Parathyroid adenoma (tissue), 2 donors: ENCODE results near the gene CCDC47.

Experiments
- H2AFZ ChIP-seq: fragments of 300-600 bp; sonication (generic); one replicate; pipeline ENCODE4 v1.7.0; 2017; ENCODE audit warnings: antibody characterized with exemption, mild to moderate bottlenecking
- H3K27ac ChIP-seq: fragments of 300-600 bp; sonication (generic); one replicate; pipeline ENCODE4 v1.7.0; 2017
- H3K27me3 ChIP-seq: fragments of 300-600 bp; sonication (generic); one replicate; pipeline ENCODE4 v1.7.0; 2017; ENCODE audit warnings: low read length; ENCODE audit not compliant: control insufficient read depth, insufficient read depth
- H3K36me3 ChIP-seq: fragments of 300-600 bp; sonication (generic); one replicate; pipeline ENCODE4 v1.7.0; 2017; ENCODE audit warnings: low read length; ENCODE audit not compliant: control insufficient read depth, insufficient read depth
- H3K4me1 ChIP-seq: fragments of 300-600 bp; sonication (generic); one replicate; pipeline ENCODE4 v1.7.0; 2017; ENCODE audit warnings: control low read depth
- H3K4me2 ChIP-seq: fragments of 300-600 bp; sonication (generic); one replicate; pipeline ENCODE4 v1.7.0; 2017; ENCODE audit warnings: low read length
- H3K4me3 ChIP-seq: fragments of 300-600 bp; sonication (generic); one replicate; pipeline ENCODE4 v1.7.0; 2017; ENCODE audit warnings: low read depth, low read length
- H3K79me2 ChIP-seq: fragments of 300-600 bp; sonication (generic); one replicate; pipeline ENCODE4 v1.7.0; 2017; ENCODE audit warnings: control low read depth
- H3K9ac ChIP-seq: fragments of 300-600 bp; sonication (generic); one replicate; pipeline ENCODE4 v1.7.0; 2017; ENCODE audit warnings: mild to moderate bottlenecking
- H3K9me3 ChIP-seq: fragments of 300-600 bp; sonication (generic); one replicate; pipeline ENCODE4 v1.7.0; 2017; ENCODE audit warnings: low read length; ENCODE audit not compliant: control insufficient read depth
- TF ChIP-seq, protein P1 (sequence below): fragments of 300-600 bp; sonication (generic); IDR thresholded peaks from one replicate; pipeline ENCODE4 v1.7.0; 2017; ENCODE audit warnings: antibody characterized with exemption, mild to moderate bottlenecking
- donor health status: primary hyperparathyroidism.

The CCDC47 gene, protein sequence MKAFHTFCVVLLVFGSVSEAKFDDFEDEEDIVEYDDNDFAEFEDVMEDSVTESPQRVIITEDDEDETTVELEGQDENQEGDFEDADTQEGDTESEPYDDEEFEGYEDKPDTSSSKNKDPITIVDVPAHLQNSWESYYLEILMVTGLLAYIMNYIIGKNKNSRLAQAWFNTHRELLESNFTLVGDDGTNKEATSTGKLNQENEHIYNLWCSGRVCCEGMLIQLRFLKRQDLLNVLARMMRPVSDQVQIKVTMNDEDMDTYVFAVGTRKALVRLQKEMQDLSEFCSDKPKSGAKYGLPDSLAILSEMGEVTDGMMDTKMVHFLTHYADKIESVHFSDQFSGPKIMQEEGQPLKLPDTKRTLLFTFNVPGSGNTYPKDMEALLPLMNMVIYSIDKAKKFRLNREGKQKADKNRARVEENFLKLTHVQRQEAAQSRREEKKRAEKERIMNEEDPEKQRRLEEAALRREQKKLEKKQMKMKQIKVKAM

DNA sequence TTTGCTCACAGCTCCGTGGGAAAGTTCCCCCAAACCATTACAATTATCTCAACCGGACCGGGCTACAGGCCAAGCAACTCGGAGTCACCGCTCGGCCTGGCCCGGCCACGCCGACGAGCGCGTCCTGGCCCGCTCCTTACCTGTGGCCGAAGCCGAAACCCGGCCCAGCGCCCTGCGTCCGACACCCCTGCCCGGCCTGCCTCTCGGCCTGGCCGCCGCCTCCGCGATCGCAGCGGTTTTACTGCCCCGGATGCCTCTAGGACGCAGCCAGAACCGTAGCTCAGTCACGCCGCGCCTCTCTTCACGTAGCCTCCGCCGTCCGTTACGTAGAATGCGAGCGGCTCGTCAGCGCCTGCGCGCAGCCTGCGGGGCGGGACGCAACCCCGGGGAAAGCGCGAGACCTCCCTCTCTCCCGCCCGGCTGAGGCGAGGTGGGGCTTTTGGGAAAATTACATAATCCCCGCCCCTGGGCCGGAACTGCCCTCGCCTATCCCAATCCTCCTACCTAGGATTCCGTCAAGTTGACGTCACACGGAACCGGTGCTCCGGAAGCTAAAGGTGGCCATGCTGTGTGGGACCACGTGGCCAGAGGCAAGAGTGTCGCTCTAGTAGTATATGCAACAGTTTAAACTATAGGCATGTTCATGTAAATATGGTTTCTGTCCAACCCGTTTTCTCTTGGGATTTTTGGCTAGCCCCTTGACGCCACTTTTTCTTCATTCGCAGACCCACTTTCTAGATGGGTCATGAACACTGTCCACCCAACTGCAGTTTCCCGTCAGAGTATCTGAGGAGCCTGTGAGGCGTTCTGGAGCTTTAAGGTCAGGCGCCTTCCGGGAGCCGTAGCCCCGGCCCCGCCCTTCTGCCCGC lies at the start of gene CCDC47:
TSS of gene CCDC47 (minus strand) at position 326 of the 869 bp plus-strand sequence. CDS start 7,422 bp downstream, outside the sequence.
- TF ChIP-seq, protein P1, sequence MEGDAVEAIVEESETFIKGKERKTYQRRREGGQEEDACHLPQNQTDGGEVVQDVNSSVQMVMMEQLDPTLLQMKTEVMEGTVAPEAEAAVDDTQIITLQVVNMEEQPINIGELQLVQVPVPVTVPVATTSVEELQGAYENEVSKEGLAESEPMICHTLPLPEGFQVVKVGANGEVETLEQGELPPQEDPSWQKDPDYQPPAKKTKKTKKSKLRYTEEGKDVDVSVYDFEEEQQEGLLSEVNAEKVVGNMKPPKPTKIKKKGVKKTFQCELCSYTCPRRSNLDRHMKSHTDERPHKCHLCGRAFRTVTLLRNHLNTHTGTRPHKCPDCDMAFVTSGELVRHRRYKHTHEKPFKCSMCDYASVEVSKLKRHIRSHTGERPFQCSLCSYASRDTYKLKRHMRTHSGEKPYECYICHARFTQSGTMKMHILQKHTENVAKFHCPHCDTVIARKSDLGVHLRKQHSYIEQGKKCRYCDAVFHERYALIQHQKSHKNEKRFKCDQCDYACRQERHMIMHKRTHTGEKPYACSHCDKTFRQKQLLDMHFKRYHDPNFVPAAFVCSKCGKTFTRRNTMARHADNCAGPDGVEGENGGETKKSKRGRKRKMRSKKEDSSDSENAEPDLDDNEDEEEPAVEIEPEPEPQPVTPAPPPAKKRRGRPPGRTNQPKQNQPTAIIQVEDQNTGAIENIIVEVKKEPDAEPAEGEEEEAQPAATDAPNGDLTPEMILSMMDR = no peak
- Histone ChIP-seq H3K9ac (peak within 1 kb of the TSS; percentile 91), H3K36me3 (no peaks in the 10 kb centered on the region), H3K27ac (peak within 1 kb of the TSS; percentile 99), H3K9me3 (no peaks in the 10 kb centered on the region), H2AFZ (peak within 1 kb of the TSS; percentile 88), H3K79me2 (peaks cover 68% of the 10 kb centered on the region), H3K4me3 (peak within 1 kb of the TSS; percentile 91), H3K27me3 (no peaks in the 10 kb centered on the region), H3K4me2 (peak within 1 kb of the TSS; percentile 100), H3K4me1 (peaks cover 14% of the 10 kb centered on the region)

GRCh38 chr17:63822537-63822936 lies 49.1 kb upstream of the CCDC47 start:
- no peaks in the 10 kb centered on the region for H3K9me3 ChIP-seq
- no peak overlapping the region for H2AFZ ChIP-seq
- H3K4me1 ChIP-seq = no peaks in the 10 kb centered on the region
- H3K9ac ChIP-seq = no peak overlapping the region
- no peak overlapping the region for H3K27ac ChIP-seq
- peaks cover 10% of the 10 kb centered on the region for H3K79me2 ChIP-seq
- H3K27me3 ChIP-seq = no peaks in the 10 kb centered on the region
- no peak overlapping the region for H3K4me3 ChIP-seq
- peak overlapping the region; percentile 24 for H3K4me2 ChIP-seq
- TF ChIP-seq, protein P1 = no peak
- no peaks in the 10 kb centered on the region for H3K36me3 ChIP-seq

GRCh38 chr17:63821804-63822203 lies 48.4 kb upstream of the CCDC47 start:
- Histone ChIP-seq H3K36me3 (no peaks in the 10 kb centered on the region), H3K27me3 (no peaks in the 10 kb centered on the region), H3K9me3 (no peaks in the 10 kb centered on the region), H3K79me2 (peaks cover 10% of the 10 kb centered on the region), H3K4me2 (no peak overlapping the region), H2AFZ (no peak overlapping the region), H3K4me1 (no peaks in the 10 kb centered on the region), H3K9ac (no peak overlapping the region), H3K27ac (no peak overlapping the region), H3K4me3 (no peak overlapping the region)
- TF ChIP-seq, protein P1 = no peak

DNA sequence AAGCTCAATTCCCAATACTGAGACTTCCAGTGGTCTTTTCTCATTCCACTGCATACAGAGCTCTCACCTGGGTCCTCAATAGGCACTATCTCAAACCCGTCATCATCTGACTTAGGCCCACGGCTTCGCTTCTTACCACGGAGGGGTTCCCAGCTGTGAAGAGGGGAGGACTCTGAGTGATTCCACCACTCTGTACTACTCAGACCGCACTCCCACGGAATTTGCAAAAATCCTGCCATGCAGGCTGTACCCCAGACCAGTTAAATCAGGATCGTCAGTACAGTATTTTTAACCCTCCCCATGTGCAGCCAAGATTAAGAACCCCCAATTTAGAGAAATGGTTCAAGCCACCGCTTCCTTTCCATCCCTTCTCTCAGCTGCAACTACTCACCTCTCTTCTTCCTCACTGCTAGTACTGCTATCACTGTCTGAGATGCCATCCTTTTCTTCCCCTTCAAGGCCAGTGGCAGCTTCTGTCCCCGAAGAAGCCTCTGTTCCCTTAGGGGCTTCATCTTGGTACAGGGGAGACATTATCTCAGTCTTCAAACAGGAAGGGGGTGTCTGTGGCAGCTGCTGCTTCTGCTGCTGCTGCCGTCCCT lies 47.7 kb upstream of the CCDC47 start:
- TF ChIP-seq, protein P1 = no peak
- no peaks in the 10 kb centered on the region for H3K27me3 ChIP-seq
- H3K9me3 ChIP-seq = no peaks in the 10 kb centered on the region
- H2AFZ ChIP-seq = no peak overlapping the region
- H3K79me2 ChIP-seq = peaks cover 5% of the 10 kb centered on the region
- no peaks in the 10 kb centered on the region for H3K4me1 ChIP-seq
- no peak overlapping the region for H3K4me3 ChIP-seq
- no peak overlapping the region for H3K27ac ChIP-seq
- H3K9ac ChIP-seq = no peak overlapping the region
- H3K36me3 ChIP-seq = no peaks in the 10 kb centered on the region
- H3K4me2 ChIP-seq = no peak overlapping the region
